ENCODE data around the gene TMC6. TPM values are rescaled to one million over a fixed set of nuclear protein-coding genes. Genes with fewer than 3 reads are reported as not detected.

The TMC6 gene
- total RNA-seq, 1 experiment from 2014 or later: 82.2 TPM

- Histone ChIP-seq H3K27me3 (ENCODE audit: control insufficient read depth, insufficient read depth, low read length) (no peaks in the 10 kb centered on the region; the same call in 1 of the 2 replicates), H3K36me3 (replicated peaks; ENCODE audit: control insufficient read depth, insufficient read depth, low read length) (peaks cover 10% of the 10 kb centered on the region), H3K4me3 (ENCODE audit: insufficient read depth, low read depth, low read length) (no peak overlapping the region)
- peak; percentile 61 for DNase-seq
Measured at GRCh38 chr17:78125976-78126894, 2.3 kb downstream of the TMC6 start.

- DNase-seq: no peak
- Histone ChIP-seq H3K27me3 (ENCODE audit: control insufficient read depth, insufficient read depth, low read length) (no peaks in the 10 kb centered on the region), H3K4me3 (ENCODE audit: insufficient read depth, low read depth, low read length) (no peak overlapping the region), H3K36me3 (replicated peaks; ENCODE audit: control insufficient read depth, insufficient read depth, low read length) (peaks cover 10% of the 10 kb centered on the region)
Measured at GRCh38 chr17:78125138-78125913, 3.2 kb downstream of the TMC6 start.

- Histone ChIP-seq H3K36me3 (replicated peaks; ENCODE audit: control insufficient read depth, insufficient read depth, low read length) (peaks cover 10% of the 10 kb centered on the region), H3K27me3 (ENCODE audit: control insufficient read depth, insufficient read depth, low read length) (no peaks in the 10 kb centered on the region), H3K4me3 (ENCODE audit: insufficient read depth, low read depth, low read length) (no peak overlapping the region)
- no peak for DNase-seq
Measured at GRCh38 chr17:78124836-78125137, 3.8 kb downstream of the TMC6 start.

- DNase-seq: no peak
- no peaks in the 10 kb centered on the region for H3K27me3 ChIP-seq (ENCODE audit: control insufficient read depth, insufficient read depth, low read length)
Measured at GRCh38 chr17:78124081-78124835, 4.3 kb downstream of the TMC6 start.

GRCh38 chr17:78123258-78123929 is 5.2 kb downstream of the TMC6 start:
- Histone ChIP-seq H3K4me3 (ENCODE audit: insufficient read depth, low read depth, low read length) (no peak overlapping the region), H3K36me3 (replicated peaks; ENCODE audit: control insufficient read depth, insufficient read depth, low read length) (peaks cover 10% of the 10 kb centered on the region), H3K27me3 (ENCODE audit: control insufficient read depth, insufficient read depth, low read length) (no peaks in the 10 kb centered on the region)
- no peak for DNase-seq

More at GRCh38 chr17:78124081-78124835, 4.3 kb downstream of the TMC6 start:
- Histone ChIP-seq H3K36me3 (replicated peaks; ENCODE audit: control insufficient read depth, insufficient read depth, low read length) (peaks cover 10% of the 10 kb centered on the region), H3K4me3 (ENCODE audit: insufficient read depth, low read depth, low read length) (no peak overlapping the region)

- H3K4me3 ChIP-seq (ENCODE audit: insufficient read depth, low read depth, low read length): no peak overlapping the region
- no peak for DNase-seq
- H3K36me3 ChIP-seq (replicated peaks; ENCODE audit: control insufficient read depth, insufficient read depth, low read length): peaks cover 10% of the 10 kb centered on the region
- H3K27me3 ChIP-seq (ENCODE audit: control insufficient read depth, insufficient read depth, low read length): no peaks in the 10 kb centered on the region
Measured at GRCh38 chr17:78122931-78123249, 5.7 kb downstream of the TMC6 start.

GRCh38 chr17:78122216-78122930 is 6.2 kb downstream of the TMC6 start:
- Histone ChIP-seq H3K36me3 (replicated peaks; ENCODE audit: control insufficient read depth, insufficient read depth, low read length) (peaks cover 10% of the 10 kb centered on the region), H3K4me3 (ENCODE audit: insufficient read depth, low read depth, low read length) (no peak overlapping the region), H3K27me3 (ENCODE audit: control insufficient read depth, insufficient read depth, low read length) (no peaks in the 10 kb centered on the region)
- peak; percentile 39 for DNase-seq

- no peak overlapping the region for H3K4me3 ChIP-seq (ENCODE audit: insufficient read depth, low read depth, low read length)
- peaks cover 10% of the 10 kb centered on the region for H3K36me3 ChIP-seq (replicated peaks; ENCODE audit: control insufficient read depth, insufficient read depth, low read length)
- peak; percentile 43 for DNase-seq
- no peaks in the 10 kb centered on the region for H3K27me3 ChIP-seq (ENCODE audit: control insufficient read depth, insufficient read depth, low read length)
Measured at GRCh38 chr17:78121801-78122215, 6.7 kb downstream of the TMC6 start.

- Histone ChIP-seq H3K36me3 (replicated peaks; ENCODE audit: control insufficient read depth, insufficient read depth, low read length) (peaks cover 10% of the 10 kb centered on the region), H3K4me3 (ENCODE audit: insufficient read depth, low read depth, low read length) (no peak overlapping the region), H3K27me3 (ENCODE audit: control insufficient read depth, insufficient read depth, low read length) (no peaks in the 10 kb centered on the region)
- peak; percentile 46 for DNase-seq
Measured at GRCh38 chr17:78120971-78121800, 7.4 kb downstream of the TMC6 start.

- DNase-seq: no peak
- H3K36me3 ChIP-seq (replicated peaks; ENCODE audit: control insufficient read depth, insufficient read depth, low read length): peaks cover 10% of the 10 kb centered on the region
Measured at GRCh38 chr17:78120537-78120936, 8.0 kb downstream of the TMC6 start.

GRCh38 chr17:78118801-78119241 is 9.7 kb downstream of the TMC6 start:
- DNase-seq: peak; percentile 46
- Histone ChIP-seq H3K27me3 (ENCODE audit: control insufficient read depth, insufficient read depth, low read length) (no peaks in the 10 kb centered on the region), H3K36me3 (replicated peaks; ENCODE audit: control insufficient read depth, insufficient read depth, low read length) (peaks cover 9% of the 10 kb centered on the region), H3K4me3 (ENCODE audit: insufficient read depth, low read depth, low read length) (no peak overlapping the region)

More at GRCh38 chr17:78120537-78120936, 8.0 kb downstream of the TMC6 start:
- H3K4me3 ChIP-seq (ENCODE audit: insufficient read depth, low read depth, low read length): no peak overlapping the region
- no peaks in the 10 kb centered on the region for H3K27me3 ChIP-seq (ENCODE audit: control insufficient read depth, insufficient read depth, low read length)

GRCh38 chr17:78117027-78117981 is 11.3 kb downstream of the TMC6 start:
- Histone ChIP-seq H3K27me3 (ENCODE audit: control insufficient read depth, insufficient read depth, low read length) (no peaks in the 10 kb centered on the region), H3K36me3 (replicated peaks; ENCODE audit: control insufficient read depth, insufficient read depth, low read length) (peaks cover 2% of the 10 kb centered on the region), H3K4me3 (ENCODE audit: insufficient read depth, low read depth, low read length) (no peak overlapping the region)
- DNase-seq: peak; percentile 90

Measured in H7 (cell line).